Renal cortex interstitium (tissue), 11 donors: ENCODE data around the gene FJX1. TPM values are rescaled to one million over a fixed set of nuclear protein-coding genes. Genes with fewer than 3 reads are reported as not detected.
"Not testable (repeated sequence)": the region's sequence is repeated elsewhere in the genome, so short reads cannot be mapped to it uniquely, and the experiment has no call there.

Experiments
- DNase-seq, 11 donors: peaks; one replicate each; pipeline ENCODE4 v3.0.0-alpha.2; 2013; ENCODE audit warnings: low read depth in 9 of 11, low spot score in 4 of 11; ENCODE audit errors: extremely low read depth in 1 of 11
- polyA plus RNA-seq, 3 donors: library from polyadenylated mRNA; unstranded; fragments of 120-200 nt; gene quantifications; one replicate each; pipeline ENCODE4 v1.2.1, GENCODE V29; 2013; ENCODE audit not compliant: insufficient read length in 3 of 3

FJX1 gene
- polyA plus RNA-seq, 3 donors, result 17.5 to 22.0 (median 17.9) TPM

- DNase-seq, result not testable (repeated sequence)
Measured at GRCh38 chr11:35652786-35653185, 34.5 kb downstream of the FJX1 start.

GRCh38 chr11:35654711-35655110 is 36.5 kb downstream of the FJX1 start:
- no peak for DNase-seq

- no peak for DNase-seq
Measured at GRCh38 chr11:35655254-35655653, 37.0 kb downstream of the FJX1 start.

GRCh38 chr11:35655856-35656255 is 37.6 kb downstream of the FJX1 start:
- no peak for DNase-seq

GRCh38 chr11:35658020-35658948 is 40.0 kb downstream of the FJX1 start:
- no peak for DNase-seq

- no peak for DNase-seq
Measured at GRCh38 chr11:35661534-35661933, 43.3 kb downstream of the FJX1 start.

GRCh38 chr11:35662061-35662648 is 43.9 kb downstream of the FJX1 start:
- peak in 1 of 11 donors; percentile 69 for DNase-seq

DNA sequence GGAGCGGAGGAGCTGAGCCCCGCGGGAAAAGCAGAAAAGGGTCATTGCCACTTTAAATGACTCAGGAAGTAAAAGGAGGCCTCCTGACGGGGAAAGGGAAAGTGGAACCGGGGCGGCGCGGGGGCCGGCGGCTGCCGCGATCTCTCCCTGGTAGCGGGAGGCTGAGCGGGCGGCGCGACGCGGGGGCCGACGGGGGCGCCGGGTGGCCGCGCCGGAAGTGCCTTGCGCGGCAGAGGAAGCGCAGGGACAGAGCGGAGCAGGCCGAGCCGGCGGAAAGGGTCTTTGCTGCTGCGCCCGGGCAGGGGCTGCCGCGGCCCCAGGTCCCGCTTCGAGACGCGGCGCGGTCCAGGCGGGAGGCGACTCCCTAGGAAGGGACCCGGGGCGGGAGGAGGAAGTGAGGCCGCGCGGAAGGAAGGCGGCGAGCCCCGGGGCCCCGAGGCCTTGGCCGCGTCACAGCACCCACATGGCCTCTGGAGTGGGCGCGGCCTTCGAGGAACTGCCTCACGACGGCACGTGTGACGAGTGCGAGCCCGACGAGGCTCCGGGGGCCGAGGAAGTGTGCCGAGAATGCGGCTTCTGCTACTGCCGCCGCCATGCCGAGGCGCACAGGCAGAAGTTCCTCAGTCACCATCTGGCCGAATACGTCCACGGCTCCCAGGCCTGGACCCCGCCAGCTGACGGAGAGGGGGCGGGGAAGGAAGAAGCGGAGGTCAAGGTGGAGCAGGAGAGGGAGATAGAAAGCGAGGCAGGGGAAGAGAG is 44.6 kb downstream of the FJX1 start, which contains the start of gene TRIM44:
Gene TRIM44 (plus strand): TSS at position 127 of the 759 bp plus-strand sequence. CDS start 337 bp downstream, at position 464.
- peak in 10 of 11 donors; percentile 59 to 84 (median 76) for DNase-seq

DNA sequence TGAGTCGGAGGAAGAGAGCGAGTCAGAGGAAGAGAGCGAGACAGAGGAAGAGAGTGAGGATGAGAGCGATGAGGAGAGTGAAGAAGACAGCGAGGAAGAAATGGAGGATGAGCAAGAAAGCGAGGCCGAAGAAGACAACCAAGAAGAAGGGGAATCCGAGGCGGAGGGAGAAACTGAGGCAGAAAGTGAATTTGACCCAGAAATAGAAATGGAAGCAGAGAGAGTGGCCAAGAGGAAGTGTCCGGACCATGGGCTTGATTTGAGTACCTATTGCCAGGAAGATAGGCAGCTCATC is 45.1 kb downstream of the FJX1 start:
- no peak for DNase-seq

- no peak for DNase-seq
Measured at GRCh38 chr11:35664977-35665441, 46.7 kb downstream of the FJX1 start.

- no peak for DNase-seq
Measured at GRCh38 chr11:35667257-35667656, 49.0 kb downstream of the FJX1 start.

- DNase-seq, result not testable (repeated sequence)
Measured at GRCh38 chr11:35668350-35668749, 50.1 kb downstream of the FJX1 start.

Other genes with a start within 250 kb of the FJX1 start
- gene SLC1A2, start 198.9 kb upstream of the FJX1 start, polyA plus RNA-seq, result under 1 TPM; 0.47 to 0.64 (median 0.58) TPM
- gene PAMR1, start 92.8 kb upstream of the FJX1 start, polyA plus RNA-seq, result 1 to 10 TPM; 4.7 to 7.7 (median 5.9) TPM
- gene TRIM44, start 44.3 kb downstream of the FJX1 start, polyA plus RNA-seq, result 10 to 100 TPM; 88.7 to 95.1 (median 88.8) TPM